Adrenal gland (tissue), 5 donors: Measurements from ENCODE around the gene KIAA0930.

Experiments used
- POLR2A ChIP-seq, 2 donors: fragments of 450-650 bp; IDR thresholded peaks; one replicate each; pipeline ENCODE4 v1.6.1; 2017; ENCODE audit warnings: antibody characterized with exemption in 2 of 2, mild to moderate bottlenecking in 2 of 2, moderate library complexity in 1 of 2
- TF ChIP-seq, protein P1 (sequence below), 6 experiments: fragments of 450-650 bp in 4 of 6; fragments of 200-600 bp in 2 of 6; sonication (generic) in 1 of 6; IDR thresholded peaks; 1 replicate in 5 of 6; 2 replicates in 1 of 6; pipeline versions ENCODE4 v1.5.1 to v1.8.0; 2016 to 2021; ENCODE audit warnings: antibody characterized with exemption in 6 of 6, mild to moderate bottlenecking in 2 of 6, moderate library complexity in 1 of 6
- donor health status: DM: no; HTN: no; CAD: no.

DNA sequence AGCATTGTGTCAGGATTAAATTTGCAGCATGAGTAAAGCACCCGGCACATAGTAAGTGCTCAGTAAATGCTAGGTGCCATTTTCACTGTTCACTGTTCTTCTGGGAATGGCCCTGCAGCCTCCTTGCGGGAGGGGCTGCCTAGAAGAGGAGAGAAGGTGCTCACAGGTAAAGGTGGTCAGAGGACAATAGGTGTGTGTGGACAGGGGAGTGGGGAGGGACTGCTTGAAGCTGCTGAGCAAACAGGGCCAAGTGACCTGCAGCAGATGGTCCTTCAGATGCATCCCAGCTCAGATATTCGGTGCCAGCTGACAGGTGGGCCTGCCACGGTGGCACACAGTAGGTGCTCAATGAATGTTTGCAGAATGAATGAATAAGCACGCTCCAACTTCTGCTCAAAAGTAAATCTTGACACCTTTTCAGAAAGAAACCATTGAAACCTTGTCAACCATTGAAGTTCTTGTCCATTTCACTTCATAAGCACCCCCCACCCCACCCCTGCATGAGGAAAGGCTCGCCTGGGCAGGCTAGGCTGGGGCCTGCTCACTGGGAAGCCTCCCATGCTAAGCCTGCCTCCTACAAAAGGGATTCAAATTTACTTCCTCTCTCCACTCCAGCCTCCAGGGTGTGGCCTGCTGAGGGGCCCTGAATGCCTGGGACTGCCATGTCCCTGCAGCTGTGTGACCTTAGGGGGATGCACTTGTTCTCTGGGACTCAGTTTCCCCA lies 1.6 kb downstream of the KIAA0930 start:
- TF ChIP-seq POLR2A (IDR thresholded peaks at IDR 0.05): no peak
- TF ChIP-seq, protein P1, sequence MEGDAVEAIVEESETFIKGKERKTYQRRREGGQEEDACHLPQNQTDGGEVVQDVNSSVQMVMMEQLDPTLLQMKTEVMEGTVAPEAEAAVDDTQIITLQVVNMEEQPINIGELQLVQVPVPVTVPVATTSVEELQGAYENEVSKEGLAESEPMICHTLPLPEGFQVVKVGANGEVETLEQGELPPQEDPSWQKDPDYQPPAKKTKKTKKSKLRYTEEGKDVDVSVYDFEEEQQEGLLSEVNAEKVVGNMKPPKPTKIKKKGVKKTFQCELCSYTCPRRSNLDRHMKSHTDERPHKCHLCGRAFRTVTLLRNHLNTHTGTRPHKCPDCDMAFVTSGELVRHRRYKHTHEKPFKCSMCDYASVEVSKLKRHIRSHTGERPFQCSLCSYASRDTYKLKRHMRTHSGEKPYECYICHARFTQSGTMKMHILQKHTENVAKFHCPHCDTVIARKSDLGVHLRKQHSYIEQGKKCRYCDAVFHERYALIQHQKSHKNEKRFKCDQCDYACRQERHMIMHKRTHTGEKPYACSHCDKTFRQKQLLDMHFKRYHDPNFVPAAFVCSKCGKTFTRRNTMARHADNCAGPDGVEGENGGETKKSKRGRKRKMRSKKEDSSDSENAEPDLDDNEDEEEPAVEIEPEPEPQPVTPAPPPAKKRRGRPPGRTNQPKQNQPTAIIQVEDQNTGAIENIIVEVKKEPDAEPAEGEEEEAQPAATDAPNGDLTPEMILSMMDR (IDR thresholded peaks at IDR 0.05): no peak
